Ishikawa (cell line): ENCODE measurements around the gene F13A1.

Experiments
- CEBPB ChIP-seq: IDR thresholded peaks from 2 replicates; pipeline ENCODE4 v1.6.1; 2012
- CREB1 ChIP-seq: IDR thresholded peaks from 2 replicates; pipeline ENCODE4 v1.6.1; 2012; ENCODE audit warnings: low read depth
- EGR1 ChIP-seq: IDR thresholded peaks from 2 replicates; pipeline ENCODE4 v1.6.1; 2012
- EP300 ChIP-seq: IDR thresholded peaks from 2 replicates; pipeline ENCODE4 v1.6.1; 2012; ENCODE audit warnings: borderline replicate concordance
- FOXM1 ChIP-seq: IDR thresholded peaks from 2 replicates; pipeline ENCODE4 v1.6.1; 2012; ENCODE audit warnings: low read depth, borderline replicate concordance
- MAX ChIP-seq: IDR thresholded peaks from 2 replicates; pipeline ENCODE4 v1.6.1; 2012
- NFIC ChIP-seq: IDR thresholded peaks from 2 replicates; pipeline ENCODE4 v1.6.1; 2012
- RAD21 ChIP-seq: IDR thresholded peaks from 2 replicates; pipeline ENCODE4 v1.6.1; 2012; ENCODE audit warnings: low read depth
- REST ChIP-seq: IDR thresholded peaks from 2 replicates; pipeline ENCODE4 v1.6.1; 2012; ENCODE audit warnings: low read depth, mild to moderate bottlenecking
- TAF1 ChIP-seq: IDR thresholded peaks from 2 replicates; pipeline ENCODE4 v1.6.1; 2012; ENCODE audit warnings: low read depth, mild to moderate bottlenecking
- TCF12 ChIP-seq: IDR thresholded peaks from 2 replicates; pipeline ENCODE4 v1.6.1; 2012; ENCODE audit warnings: low read depth
- TEAD4 ChIP-seq: IDR thresholded peaks from 2 replicates; pipeline ENCODE4 v1.6.1; 2012
- USF1 ChIP-seq: IDR thresholded peaks from 2 replicates; pipeline ENCODE4 v1.6.1; 2012
- YY1 ChIP-seq: IDR thresholded peaks from 2 replicates; pipeline ENCODE4 v1.6.1; 2012; ENCODE audit warnings: low read depth
- ZBTB7A ChIP-seq: IDR thresholded peaks from 2 replicates; pipeline ENCODE4 v1.6.1; 2012; ENCODE audit warnings: low read depth

F13A1 gene

GRCh38 chr6:6332811-6333244 lies 12.4 kb upstream of the F13A1 start:
- TF ChIP-seq YY1 (no peak), EP300 (no peak), RAD21 (no peak), REST (no peak), CEBPB (no peak)

- TF ChIP-seq ZBTB7A (no peak), EP300 (no peak), REST (no peak)
Observed at GRCh38 chr6:6331946-6332601, 11.6 kb upstream of the F13A1 start.

- TF ChIP-seq EP300 (no peak), FOXM1 (no peak), EGR1 (no peak), USF1 (no peak), ZBTB7A (no peak), YY1 (no peak), TAF1 (no peak), RAD21 (no peak), REST (no peak), NFIC (no peak), MAX (no peak), CREB1 (no peak), TEAD4 (no peak), CEBPB (no peak), TCF12 (no peak)
Observed at GRCh38 chr6:6331393-6331792, 10.9 kb upstream of the F13A1 start.

GRCh38 chr6:6330407-6330806 lies 9.9 kb upstream of the F13A1 start:
- TF ChIP-seq CREB1 (no peak), TCF12 (no peak), ZBTB7A (no peak), TAF1 (no peak), NFIC (no peak), TEAD4 (no peak), CEBPB (no peak), RAD21 (no peak), REST (no peak), FOXM1 (no peak), USF1 (no peak), EGR1 (no peak), EP300 (no peak), MAX (no peak), YY1 (no peak)
